GM13976 (cell line): ENCODE data around the gene RASGRF2.

Source experiments
- DNase-seq: peaks from one replicate; pipeline ENCODE4 v3.0.0; 2012; ENCODE audit warnings: low spot score
- CTCF ChIP-seq: IDR thresholded peaks from 2 replicates; pipeline ENCODE4 v1.5.1; 2012; ENCODE audit warnings: borderline replicate concordance, mild to moderate bottlenecking; ENCODE audit not compliant: insufficient read depth; ENCODE audit errors: extremely low read depth, missing control alignments, control extremely low read depth
- in situ Hi-C: fragments of 300-500 bp; cut with MboI; formaldehyde crosslinking; loops from one replicate; pipeline ENCODE4 v1.12.0; 2022; ENCODE audit warnings: low sequenced_read_pairs, mixed read lengths, inconsistent platforms; ENCODE audit not compliant: unreplicated experiment

The RASGRF2 gene

GRCh38 chr5:81068063-81068462 lies 107.9 kb downstream of the RASGRF2 start:
- TF ChIP-seq CTCF: no peak
- in situ Hi-C loops: no loop called here
- no peak for DNase-seq

- in situ Hi-C loops: no loop called here
- TF ChIP-seq CTCF: no peak
- no peak for DNase-seq
These were observed 108.5 kb downstream of the RASGRF2 start for GRCh38 chr5:81068635-81069034.

- in situ Hi-C loops: no loop called here
- DNase-seq: no peak
- no peak for TF ChIP-seq CTCF
These were observed 109.8 kb downstream of the RASGRF2 start for GRCh38 chr5:81069990-81070389.

- in situ Hi-C loops: no loop called here
- TF ChIP-seq CTCF: no peak
- no peak for DNase-seq
These were observed 110.5 kb downstream of the RASGRF2 start for GRCh38 chr5:81070571-81071255.

- in situ Hi-C loops: no loop called here
- DNase-seq: no peak
- TF ChIP-seq CTCF: no peak
These were observed 114.9 kb downstream of the RASGRF2 start for GRCh38 chr5:81075041-81075440.

GRCh38 chr5:81077105-81077504 lies 116.9 kb downstream of the RASGRF2 start:
- DNase-seq: no peak
- in situ Hi-C loops: no loop called here
- TF ChIP-seq CTCF: no peak
